Renal cortical epithelial cell (primary cell): ENCODE results near the gene HAAO. TPM values are rescaled to one million over a fixed set of nuclear protein-coding genes. Genes with fewer than 3 reads are reported as not detected.
"Not testable (repeated sequence)": the region's sequence is repeated elsewhere in the genome, so short reads cannot be mapped to it uniquely, and the experiment has no call there.

ENCODE experiments used
- DNase-seq: peaks from one replicate; pipeline ENCODE4 v3.0.0-alpha.2; 2011; ENCODE audit warnings: low read depth
- total RNA-seq: library from RNA; depleted of rRNA; stranded (reverse); fragments of >200 nt; gene quantifications from 2 replicates; pipeline ENCODE4 v1.2.3, GENCODE V29; 2014

Gene HAAO
- total RNA-seq, 1 donor from 2014 or later = 1.1 TPM

- DNase-seq = no peak
Observed at GRCh38 chr2:42752314-42752713, 40.1 kb downstream of the HAAO start.

GRCh38 chr2:42748840-42749239 lies 43.5 kb downstream of the HAAO start:
- DNase-seq = no peak

- no peak for DNase-seq
Observed at GRCh38 chr2:42747422-42747821, 45.0 kb downstream of the HAAO start.

- DNase-seq = no peak
Observed at GRCh38 chr2:42744545-42745082, 47.8 kb downstream of the HAAO start.

- no peak for DNase-seq
Observed at GRCh38 chr2:42743659-42743990, 48.8 kb downstream of the HAAO start.

- no peak for DNase-seq
Observed at GRCh38 chr2:42742740-42743658, 49.4 kb downstream of the HAAO start.

GRCh38 chr2:42741140-42741539 lies 51.2 kb downstream of the HAAO start:
- no peak for DNase-seq

GRCh38 chr2:42736598-42737322 lies 55.6 kb downstream of the HAAO start:
- no peak for DNase-seq

GRCh38 chr2:42733852-42734251 lies 58.5 kb downstream of the HAAO start:
- no peak for DNase-seq

- DNase-seq = not testable (repeated sequence)
Observed at GRCh38 chr2:42731316-42731715, 61.1 kb downstream of the HAAO start.

- no peak for DNase-seq
Observed at GRCh38 chr2:42726680-42727079, 65.7 kb downstream of the HAAO start.

GRCh38 chr2:42725657-42726056 lies 66.7 kb downstream of the HAAO start:
- no peak for DNase-seq

GRCh38 chr2:42724886-42725285 lies 67.5 kb downstream of the HAAO start:
- DNase-seq = no peak

- DNase-seq = no peak
Observed at GRCh38 chr2:42723465-42723864, 68.9 kb downstream of the HAAO start.

- peak; percentile 97 for DNase-seq
Observed at GRCh38 chr2:42722320-42723190, 69.8 kb downstream of the HAAO start.

GRCh38 chr2:42721898-42722297 lies 70.5 kb downstream of the HAAO start:
- DNase-seq = no peak

Other genes starting within 250 kb of the HAAO start
- 28.0 and 47.6 TPM in 2 replicates for gene MTA3, start 224.0 kb downstream of the HAAO start, total RNA-seq
- gene OXER1, start 28.4 kb downstream of the HAAO start, total RNA-seq = 0.15 TPM in 1 of 2 replicates, not detected in the other